A549 (cell line): ENCODE data around the gene NAV2.

Experiments used
- CBX8 ChIP-seq: fragments of 200-600 bp; sonication (generic); IDR thresholded peaks from 2 replicates; pipeline ENCODE4 v1.6.1; 2016
- JUN ChIP-seq, 2 experiments: fragments of >200 bp; sonication (Bioruptor Twin); formaldehyde crosslinking; IDR thresholded peaks; 2 replicates in 1 of 2; 3 replicates in 1 of 2; pipeline ENCODE4 v1.6.1; 2016 to 2017
- MYC ChIP-seq: IDR thresholded peaks from 2 replicates; pipeline ENCODE4 v1.6.1; 2012; ENCODE audit warnings: mild to moderate bottlenecking, inconsistent platforms, low read length, improper control_type of control experiment, borderline replicate concordance
- NR3C1 ChIP-seq: fragments of >200 bp; sonication (Bioruptor Twin); formaldehyde crosslinking; IDR thresholded peaks from 3 replicates; pipeline ENCODE4 v1.6.1; 2017
- POLR2A ChIP-seq: IDR thresholded peaks from 2 replicates; pipeline ENCODE4 v1.6.1; 2012; ENCODE audit warnings: mild to moderate bottlenecking, low read length
- RAD21 ChIP-seq, 2 experiments: fragments of >200 bp in 1 of 2; sonication (Bioruptor Twin) in 1 of 2; formaldehyde crosslinking in 1 of 2; IDR thresholded peaks in 1 of 2; conservative IDR thresholded peaks in 1 of 2; 2 replicates in 1 of 2; 3 replicates in 1 of 2; pipeline ENCODE4 v1.6.1; 2012 to 2018; ENCODE audit warnings: inconsistent platforms in 1 of 2
- RCOR1 ChIP-seq: fragments of 150-350 bp; IDR thresholded peaks from 2 replicates; pipeline ENCODE4 v1.6.1; 2014; ENCODE audit warnings: antibody characterized with exemption, low read length, low read depth
- SREBF2 ChIP-seq: fragments of 450-650 bp; IDR thresholded peaks from 2 replicates; pipeline ENCODE4 v1.6.1; 2014; ENCODE audit warnings: mild to moderate bottlenecking, moderate library complexity
- TFCP2L1 ChIP-seq: fragments of 250-450 bp; sonication (Bioruptor Pico); IDR thresholded peaks from 2 replicates; pipeline ENCODE4 v1.5.0; 2021; ENCODE audit warnings: mild to moderate bottlenecking
- ZC3H11A ChIP-seq: fragments of 450-650 bp; IDR thresholded peaks from 2 replicates; pipeline ENCODE4 v1.6.1; 2014; ENCODE audit warnings: antibody characterized with exemption, mild to moderate bottlenecking
- TF ChIP-seq, protein P1 (sequence below): IDR thresholded peaks from 2 replicates; pipeline ENCODE4 v1.6.1; 2012
- TF ChIP-seq, protein P2 (sequence below): fragments of 250-450 bp; sonication (Bioruptor Pico); IDR thresholded peaks from 2 replicates; pipeline ENCODE4 v1.5.0; 2021; ENCODE audit warnings: mild to moderate bottlenecking, moderate library complexity, borderline replicate concordance
- TF ChIP-seq, protein P3 (sequence below): fragments of >200 bp; sonication (Bioruptor Twin); formaldehyde crosslinking; IDR thresholded peaks from 3 replicates; pipeline ENCODE4 v1.5.1; 2016

DNA sequence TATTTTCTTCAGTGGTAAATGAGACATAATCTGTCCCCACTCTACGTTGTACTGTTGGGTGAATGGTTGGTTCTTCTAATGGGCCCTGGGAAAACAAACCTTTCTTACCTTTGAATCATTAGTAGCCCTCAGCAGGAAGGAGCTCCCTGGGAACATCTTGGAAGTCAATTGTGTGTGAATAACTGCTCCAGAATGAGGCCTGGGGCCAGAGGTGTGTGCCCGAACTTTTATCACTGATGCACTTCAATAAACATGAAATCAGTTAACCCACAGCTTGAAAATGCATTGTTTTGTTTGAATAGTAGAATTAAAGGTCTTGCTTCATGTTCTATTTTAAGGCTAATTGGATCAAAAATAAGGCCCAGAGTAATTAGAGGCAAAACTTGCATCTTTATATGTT is 67.1 kb downstream of the NAV2 start:
- TF ChIP-seq RAD21 (conservative IDR thresholded peaks at IDR 0.05 in 1 of 2, IDR thresholded peaks at IDR 0.05 in 1 of 2) (no peak), RCOR1 (no peak), POLR2A (no peak), TFCP2L1 (CRISPR knock-in tag) (no peak), JUN (IDR thresholded peaks at IDR 0.05) (no peak), CBX8 (no peak), SREBF2 (no peak), ZC3H11A (no peak), MYC (no peak), NR3C1 (no peak)
- TF ChIP-seq, protein P1, sequence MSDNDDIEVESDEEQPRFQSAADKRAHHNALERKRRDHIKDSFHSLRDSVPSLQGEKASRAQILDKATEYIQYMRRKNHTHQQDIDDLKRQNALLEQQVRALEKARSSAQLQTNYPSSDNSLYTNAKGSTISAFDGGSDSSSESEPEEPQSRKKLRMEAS, result no peak
- TF ChIP-seq, protein P2, sequence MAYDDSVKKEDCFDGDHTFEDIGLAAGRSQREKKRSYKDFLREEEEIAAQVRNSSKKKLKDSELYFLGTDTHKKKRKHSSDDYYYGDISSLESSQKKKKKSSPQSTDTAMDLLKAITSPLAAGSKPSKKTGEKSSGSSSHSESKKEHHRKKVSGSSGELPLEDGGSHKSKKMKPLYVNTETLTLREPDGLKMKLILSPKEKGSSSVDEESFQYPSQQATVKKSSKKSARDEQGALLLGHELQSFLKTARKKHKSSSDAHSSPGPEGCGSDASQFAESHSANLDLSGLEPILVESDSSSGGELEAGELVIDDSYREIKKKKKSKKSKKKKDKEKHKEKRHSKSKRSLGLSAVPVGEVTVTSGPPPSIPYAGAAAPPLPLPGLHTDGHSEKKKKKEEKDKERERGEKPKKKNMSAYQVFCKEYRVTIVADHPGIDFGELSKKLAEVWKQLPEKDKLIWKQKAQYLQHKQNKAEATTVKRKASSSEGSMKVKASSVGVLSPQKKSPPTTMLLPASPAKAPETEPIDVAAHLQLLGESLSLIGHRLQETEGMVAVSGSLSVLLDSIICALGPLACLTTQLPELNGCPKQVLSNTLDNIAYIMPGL (CRISPR knock-in tag), result no peak
- TF ChIP-seq, protein P3, sequence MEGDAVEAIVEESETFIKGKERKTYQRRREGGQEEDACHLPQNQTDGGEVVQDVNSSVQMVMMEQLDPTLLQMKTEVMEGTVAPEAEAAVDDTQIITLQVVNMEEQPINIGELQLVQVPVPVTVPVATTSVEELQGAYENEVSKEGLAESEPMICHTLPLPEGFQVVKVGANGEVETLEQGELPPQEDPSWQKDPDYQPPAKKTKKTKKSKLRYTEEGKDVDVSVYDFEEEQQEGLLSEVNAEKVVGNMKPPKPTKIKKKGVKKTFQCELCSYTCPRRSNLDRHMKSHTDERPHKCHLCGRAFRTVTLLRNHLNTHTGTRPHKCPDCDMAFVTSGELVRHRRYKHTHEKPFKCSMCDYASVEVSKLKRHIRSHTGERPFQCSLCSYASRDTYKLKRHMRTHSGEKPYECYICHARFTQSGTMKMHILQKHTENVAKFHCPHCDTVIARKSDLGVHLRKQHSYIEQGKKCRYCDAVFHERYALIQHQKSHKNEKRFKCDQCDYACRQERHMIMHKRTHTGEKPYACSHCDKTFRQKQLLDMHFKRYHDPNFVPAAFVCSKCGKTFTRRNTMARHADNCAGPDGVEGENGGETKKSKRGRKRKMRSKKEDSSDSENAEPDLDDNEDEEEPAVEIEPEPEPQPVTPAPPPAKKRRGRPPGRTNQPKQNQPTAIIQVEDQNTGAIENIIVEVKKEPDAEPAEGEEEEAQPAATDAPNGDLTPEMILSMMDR, result no peak
